Kidney tubule cell (primary cell): ENCODE measurements around the gene OR4K1.
"Not testable (repeated sequence)": the region's sequence is repeated elsewhere in the genome, so short reads cannot be mapped to it uniquely, and the experiment has no call there.

Experiments
- DNase-seq: peaks from one replicate; pipeline ENCODE4 v3.0.0-alpha.2; 2018; ENCODE audit warnings: low spot score

The OR4K1 gene, protein sequence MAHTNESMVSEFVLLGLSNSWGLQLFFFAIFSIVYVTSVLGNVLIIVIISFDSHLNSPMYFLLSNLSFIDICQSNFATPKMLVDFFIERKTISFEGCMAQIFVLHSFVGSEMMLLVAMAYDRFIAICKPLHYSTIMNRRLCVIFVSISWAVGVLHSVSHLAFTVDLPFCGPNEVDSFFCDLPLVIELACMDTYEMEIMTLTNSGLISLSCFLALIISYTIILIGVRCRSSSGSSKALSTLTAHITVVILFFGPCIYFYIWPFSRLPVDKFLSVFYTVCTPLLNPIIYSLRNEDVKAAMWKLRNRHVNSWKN

DNA sequence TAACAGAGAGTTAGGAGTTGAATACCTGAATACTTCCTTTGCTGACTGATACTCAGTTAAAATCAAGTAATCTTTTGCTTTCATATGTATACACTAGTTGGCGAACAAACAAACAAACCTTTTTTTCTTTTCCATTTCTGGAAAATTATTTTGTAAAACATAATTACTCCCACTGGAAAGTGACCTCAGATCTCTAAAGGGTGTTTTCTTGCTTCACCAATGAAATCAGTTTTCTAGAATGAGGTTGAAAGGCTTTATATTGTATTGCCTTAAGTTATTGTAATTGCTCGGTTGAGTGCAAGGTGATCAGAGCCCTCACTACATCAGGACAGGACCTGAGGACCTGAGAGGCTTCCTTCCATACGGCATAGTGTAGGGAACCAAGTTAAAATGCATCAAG lies at the start of gene OR4K1:
TSS of gene OR4K1 (plus strand) at position 301 of the 400 bp plus-strand sequence. CDS start 4,750 bp downstream, outside the sequence.
- DNase-seq = no peak

DNA sequence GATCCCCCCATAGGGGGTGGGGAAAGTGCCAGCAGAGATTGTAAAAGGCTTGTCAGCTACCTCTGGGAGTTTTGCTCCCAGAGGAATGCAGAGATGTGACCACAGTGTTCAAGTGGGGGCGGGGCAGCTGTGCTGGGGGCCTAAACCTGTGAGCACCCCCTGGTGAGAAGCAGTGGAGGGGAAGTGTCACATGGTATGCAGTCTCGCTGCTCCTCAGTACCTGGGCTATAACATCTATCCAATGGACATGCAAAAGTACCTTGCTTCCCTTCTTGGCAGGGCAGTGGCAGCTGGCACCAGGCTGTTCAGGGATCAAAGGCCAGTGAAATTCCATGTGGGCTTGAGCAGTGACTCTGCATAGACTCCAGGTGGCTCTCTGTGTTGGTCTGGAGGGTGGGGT lies 35.4 kb upstream of the OR4K1 start:
- DNase-seq = no peak

DNA sequence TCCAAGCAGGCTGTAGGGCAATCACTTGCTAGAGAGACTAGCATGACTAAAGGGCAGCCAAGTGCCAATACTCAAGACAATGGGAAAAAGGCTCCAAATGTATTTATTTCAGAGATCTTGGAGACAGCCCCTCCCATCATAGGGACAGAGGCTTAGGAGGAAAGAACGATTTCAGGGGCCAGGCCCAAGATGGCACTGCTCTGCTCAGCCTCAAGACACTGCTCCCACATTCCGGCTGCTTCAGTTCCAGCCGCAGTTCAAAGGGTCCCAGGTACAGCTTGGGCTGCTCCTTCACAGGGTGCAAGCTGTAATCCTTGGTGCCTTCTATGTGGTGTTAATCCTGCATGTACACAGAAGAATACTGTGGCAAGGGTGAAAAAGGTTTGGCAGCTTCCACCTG lies 29.7 kb upstream of the OR4K1 start:
- no peak for DNase-seq

DNA sequence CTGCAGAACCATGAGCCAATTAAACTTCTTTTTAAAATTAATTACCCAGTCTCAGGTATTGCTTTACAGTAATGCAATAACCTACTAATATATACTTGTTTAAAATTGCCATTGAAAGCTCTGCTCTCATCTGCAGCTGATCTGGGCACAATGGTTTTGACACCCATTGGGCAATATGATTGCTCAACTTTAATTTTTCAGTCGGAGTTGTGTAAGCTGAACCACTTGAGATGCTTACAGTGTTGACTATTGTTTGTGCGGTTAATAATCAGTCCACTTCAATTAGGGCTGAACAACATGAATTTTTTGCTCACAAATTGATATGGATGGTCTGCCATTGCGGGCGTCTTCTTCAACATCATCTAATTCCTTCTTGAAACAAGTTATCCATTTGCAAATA lies 28.3 kb upstream of the OR4K1 start:
- no peak for DNase-seq

DNA sequence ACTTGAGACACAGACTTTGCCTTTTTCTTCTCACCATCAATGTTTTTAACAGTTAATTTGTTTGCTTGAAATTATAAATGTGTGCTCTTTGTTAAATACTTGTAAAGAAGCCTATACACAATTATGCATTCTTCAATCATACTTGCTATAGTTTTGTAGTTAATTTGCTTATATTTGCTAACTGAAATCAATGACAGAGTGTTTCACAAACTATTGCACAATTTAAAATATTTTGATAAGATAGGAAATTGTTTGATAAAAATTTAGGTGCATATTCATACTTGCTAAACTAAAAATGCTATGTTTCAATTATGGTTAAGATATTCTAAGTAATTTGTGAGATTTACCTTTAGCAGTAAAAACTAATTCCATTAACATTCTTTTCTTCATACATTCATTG lies 24.1 kb upstream of the OR4K1 start:
- DNase-seq = no peak

DNA sequence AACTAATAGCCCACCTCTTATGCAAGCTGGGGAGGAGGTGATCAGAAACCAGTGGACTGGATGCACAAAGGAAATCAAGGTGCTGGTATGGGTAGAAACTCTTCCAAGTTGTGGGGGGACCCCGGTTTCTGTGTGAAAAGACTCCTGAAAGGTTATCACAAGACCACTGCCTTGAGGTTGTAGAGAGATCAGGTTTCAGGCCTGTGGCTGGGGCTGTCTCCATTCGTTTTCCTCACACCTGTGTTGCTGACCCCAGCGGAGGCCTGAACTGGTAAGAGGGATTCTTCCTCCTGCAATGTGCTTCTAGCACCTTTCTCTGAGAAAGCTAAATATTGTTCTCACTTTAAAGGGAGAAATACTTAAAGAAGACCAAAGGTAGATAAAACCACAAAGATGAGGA lies 19.6 kb upstream of the OR4K1 start:
- no peak for DNase-seq

DNA sequence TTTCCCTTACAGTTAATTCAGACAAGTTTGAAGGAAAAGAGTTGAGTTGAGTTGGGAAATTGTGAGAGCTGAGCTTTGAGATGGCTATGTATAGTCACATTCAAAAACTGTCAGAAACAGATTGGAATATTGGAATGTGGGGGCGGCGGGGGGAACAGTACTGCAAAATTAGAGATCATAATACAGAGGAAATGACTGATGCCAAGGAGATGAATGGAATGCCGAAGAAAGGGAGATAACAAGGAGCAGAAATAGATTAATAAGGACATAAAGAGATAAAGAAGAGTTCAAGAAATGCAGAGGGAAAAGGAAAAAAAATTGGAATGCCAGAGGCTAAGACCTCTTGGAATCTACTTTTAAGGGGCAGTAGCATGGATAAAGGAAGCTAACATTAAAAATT lies 13.5 kb upstream of the OR4K1 start:
- no peak for DNase-seq

DNA sequence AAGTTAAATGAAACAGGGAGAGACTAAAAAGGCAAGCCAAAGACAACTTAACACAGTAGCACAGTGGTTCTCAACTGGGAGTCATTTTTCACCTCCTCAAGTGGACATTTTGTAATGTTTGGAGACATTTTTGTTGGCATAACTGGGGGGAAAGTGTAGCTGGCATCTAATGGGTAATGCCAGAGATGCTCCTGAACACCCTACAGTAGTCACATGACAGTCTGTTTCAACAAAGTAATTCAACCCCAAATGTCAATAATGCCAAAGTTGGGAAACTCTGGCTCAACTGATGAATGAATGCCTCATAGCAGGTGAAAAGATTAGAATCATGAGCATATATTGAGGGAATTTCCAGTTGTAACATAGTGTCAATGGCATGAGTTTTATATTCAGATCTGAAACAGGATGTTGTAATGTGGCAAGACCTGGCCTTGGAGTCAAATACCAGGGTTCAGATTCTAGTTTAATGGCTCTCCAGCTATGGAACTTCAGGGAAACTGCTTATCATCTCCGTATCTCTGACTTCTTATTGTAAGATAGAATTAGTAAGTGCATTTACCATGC lies 12.7 kb upstream of the OR4K1 start:
- no peak for DNase-seq

DNA sequence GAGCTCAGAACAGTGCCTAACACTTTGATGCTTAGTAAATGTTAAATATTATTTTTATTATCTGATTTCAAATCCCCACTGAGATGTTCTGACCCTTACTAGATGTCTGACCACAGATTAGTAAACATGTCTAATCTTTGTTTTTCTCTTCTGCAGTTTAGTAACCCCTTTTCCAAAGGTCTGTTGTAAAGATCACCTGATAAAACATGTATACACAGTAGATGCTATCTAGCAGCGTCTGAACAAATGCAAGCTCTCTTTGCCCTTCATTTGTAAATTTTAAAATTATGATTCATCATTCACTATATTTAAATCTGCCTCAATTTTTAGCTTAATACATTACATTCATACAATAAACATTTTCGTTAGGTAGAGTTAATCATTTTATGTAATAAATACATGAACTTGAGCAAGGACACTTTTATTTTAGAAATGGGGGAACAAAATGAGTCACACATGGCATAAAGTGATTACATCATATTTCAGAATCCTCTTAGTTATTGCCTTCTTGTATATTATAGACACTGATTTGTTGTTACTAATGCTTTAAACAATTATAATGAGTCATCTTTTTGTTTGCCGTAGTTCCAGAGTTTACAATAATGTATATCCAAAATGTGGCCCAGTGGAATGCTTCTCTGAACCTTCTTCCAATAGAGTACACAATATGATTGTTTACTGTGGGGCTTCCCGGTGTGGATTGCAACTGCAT lies 12.0 kb upstream of the OR4K1 start:
- no peak for DNase-seq

DNA sequence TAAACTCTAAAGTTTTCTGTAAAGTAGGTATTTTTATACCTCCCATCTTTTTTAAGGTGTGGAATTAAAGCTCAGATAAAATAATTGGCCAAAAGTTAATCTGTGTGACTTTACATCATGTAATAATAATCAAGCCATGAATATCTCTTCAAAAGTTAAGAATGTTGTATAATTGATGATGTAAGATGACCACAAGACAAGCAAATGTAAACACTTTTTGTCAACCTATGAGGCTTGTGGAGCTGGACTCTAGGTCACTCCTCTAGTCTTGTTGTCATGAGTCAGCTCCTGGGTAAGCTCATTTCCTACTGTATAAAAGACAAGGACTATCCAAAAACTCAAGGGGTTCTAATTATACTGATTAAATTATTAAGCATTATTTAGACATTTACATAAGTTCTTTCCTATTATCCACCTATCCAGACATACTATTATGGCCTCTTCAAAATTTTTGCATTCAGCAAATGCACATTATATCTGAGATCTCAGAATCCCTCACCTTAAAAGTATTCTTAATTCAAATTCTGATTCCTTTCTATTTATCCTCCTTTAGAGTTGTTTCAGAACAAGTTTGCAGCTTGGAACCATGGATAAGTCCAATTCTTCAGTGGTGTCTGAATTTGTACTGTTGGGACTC lies 10.6 kb upstream of the OR4K1 start, which contains the start of gene OR4K5:
TSS of gene OR4K5 (plus strand) at position 587 of the 637 bp plus-strand sequence. CDS start at position 587, 0 bp downstream.
- DNase-seq = no peak

DNA sequence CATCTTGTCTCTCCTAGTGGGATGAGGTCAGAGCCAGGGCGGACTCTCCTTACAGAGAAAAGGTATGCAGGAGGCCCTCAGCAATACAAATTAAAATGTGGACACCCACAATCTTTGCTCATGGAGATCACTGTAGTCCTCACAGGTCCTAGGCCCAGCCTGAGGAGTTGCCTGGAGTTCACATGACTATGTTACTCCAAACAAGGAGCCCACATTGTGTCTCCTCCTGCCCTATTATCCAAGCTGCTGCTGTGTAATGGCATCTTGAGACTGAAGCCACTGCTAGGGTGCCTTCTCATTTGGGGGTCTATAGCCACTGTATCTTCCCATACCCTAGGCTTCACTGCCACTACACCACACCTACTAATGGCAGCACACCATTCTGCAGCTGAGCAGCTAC lies 11.0 kb downstream of the OR4K1 start:
- DNase-seq = no peak

DNA sequence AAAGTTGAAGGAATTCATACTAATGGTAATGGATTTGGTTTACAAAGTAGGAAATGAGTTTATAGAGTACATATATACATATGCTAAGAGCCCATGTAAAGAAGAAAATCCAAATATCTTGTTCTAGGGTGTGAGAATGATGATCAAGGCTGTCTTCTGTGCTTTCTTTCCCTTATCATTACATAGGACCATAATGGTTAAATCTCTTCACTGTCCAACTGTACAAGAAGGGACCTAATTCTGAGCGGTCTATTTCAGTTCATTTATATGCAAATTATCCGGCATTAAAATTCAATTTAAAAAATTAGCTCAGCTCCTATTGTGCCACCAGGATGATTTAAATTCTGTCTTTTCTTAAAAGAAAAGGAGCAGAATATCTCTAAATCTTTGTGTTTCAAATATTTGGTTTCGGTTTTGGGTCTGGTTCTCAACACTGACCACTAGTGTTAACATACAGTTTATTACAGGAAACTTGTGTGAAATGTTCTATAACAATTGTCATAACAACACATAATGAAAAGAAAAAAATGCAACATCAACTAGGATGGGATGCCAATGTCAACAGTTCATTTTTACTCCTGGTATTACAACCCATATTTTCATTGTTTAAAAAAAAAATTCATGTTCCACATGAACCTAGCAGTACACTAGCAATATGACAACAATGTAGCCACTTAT lies 16.8 kb downstream of the OR4K1 start:
- DNase-seq = no peak

DNA sequence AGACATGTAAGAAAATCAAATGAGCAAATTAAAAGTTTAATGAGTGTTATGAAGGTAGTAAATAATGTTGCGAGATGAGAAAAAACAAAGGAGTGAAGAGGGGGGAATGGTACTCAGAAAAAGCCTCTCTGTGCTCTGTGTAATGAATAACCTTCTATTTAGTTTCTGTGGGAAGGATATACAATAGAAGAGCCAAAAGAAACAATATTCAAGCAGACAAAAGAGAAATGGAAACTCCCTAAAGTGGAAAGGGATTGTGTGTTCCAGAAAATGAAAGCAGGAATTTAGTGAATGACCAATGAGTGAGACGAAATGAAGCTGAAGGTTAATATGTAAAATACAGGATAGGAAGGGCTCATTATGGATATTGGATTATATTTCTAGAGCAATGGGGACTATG lies 18.5 kb downstream of the OR4K1 start:
- DNase-seq = peak; percentile 9

DNA sequence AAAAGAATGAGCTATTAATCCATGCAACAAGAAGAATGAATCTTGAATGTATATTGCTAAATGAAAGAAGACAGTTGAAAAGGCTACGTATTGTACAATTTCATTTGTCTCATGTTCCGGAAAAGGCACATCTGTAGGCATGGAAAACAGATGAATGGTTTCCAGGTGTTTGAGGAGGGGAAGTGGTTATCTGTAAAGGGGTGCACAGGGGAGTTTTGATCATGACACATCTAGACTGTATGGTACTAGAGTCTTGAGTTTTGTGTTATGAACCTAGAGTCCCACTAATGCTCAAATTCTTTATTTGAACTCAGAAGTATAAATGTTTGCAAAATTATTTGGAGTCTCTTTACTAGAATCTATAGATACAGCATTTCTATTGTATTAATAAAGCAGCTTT lies 39.0 kb downstream of the OR4K1 start:
- not testable (repeated sequence) for DNase-seq

DNA sequence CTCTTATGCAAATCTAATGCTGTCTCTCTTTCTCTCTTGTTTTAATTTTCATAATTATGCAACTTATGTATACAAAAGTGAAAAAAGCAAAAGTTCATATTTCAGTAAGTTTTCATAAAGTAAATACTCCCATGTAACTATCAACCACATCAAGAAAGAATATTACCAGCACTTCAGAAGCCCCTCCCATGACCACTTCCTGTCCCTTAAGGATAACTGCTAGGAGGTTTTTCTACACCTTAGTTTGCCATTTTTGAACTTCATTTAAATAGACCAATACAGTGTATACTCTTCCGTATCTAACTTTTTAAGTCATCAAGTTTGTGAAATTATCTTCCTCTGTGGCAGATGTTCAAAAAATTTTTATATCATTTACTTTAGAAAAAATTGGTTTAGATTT lies 44.1 kb downstream of the OR4K1 start:
- DNase-seq = no peak

DNA sequence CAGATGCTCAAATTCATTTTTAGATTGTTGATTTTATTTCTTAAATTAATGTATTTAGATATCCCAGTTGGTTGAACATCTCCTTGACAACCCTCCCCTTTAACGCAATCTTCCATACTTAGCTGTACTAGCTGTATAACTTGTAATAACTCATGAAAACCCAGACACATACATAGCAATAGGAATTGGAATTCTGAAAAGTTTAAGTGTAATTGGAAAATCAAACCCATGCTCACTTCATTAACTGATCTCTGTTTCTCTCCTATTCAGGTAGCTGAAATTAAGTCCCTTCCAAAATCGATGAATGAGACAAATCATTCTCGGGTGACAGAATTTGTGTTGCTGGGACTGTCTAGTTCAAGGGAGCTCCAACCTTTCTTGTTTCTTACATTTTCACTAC lies 44.6 kb downstream of the OR4K1 start, which contains the start of gene OR4K15:
TSS of gene OR4K15 (plus strand) at position 301 of the 400 bp plus-strand sequence. CDS start at position 301, 0 bp downstream.
- DNase-seq = no peak
